T-cell (primary cell): ENCODE measurements around the gene HELZ. TPM values are rescaled to one million over a fixed set of nuclear protein-coding genes. Genes with fewer than 3 reads are reported as not detected.
"Not testable (repeated sequence)": the region's sequence is repeated elsewhere in the genome, so short reads cannot be mapped to it uniquely, and the experiment has no call there.

Source experiments
- ATAC-seq, 4 experiments: fragments of 200-7000 bp in 3 of 4; fragments of 150-1000 bp in 1 of 4; cut with Tn5 transposase; replicated peaks in 1 of 4; 1 replicate in 3 of 4; 2 replicates in 1 of 4; pipeline ENCODE4 v1.10.0; 2021; ENCODE audit warnings: moderate library complexity in 3 of 4, mild to moderate bottlenecking in 2 of 4, moderate number of reproducible peaks in 1 of 4
- CTCF ChIA-PET, 2 donors: fragments of 300-600 bp; sonication (Branson Sonifier 250); formaldehyde crosslinking; loops; one replicate each; lab custom pipeline; 2022; ENCODE audit warnings: antibody characterized with exemption in 2 of 2; lab: Charles Lee
- POLR2A ChIA-PET, 2 donors: fragments of 300-600 bp; sonication (Branson Sonifier 250); formaldehyde crosslinking; loops; one replicate each; lab custom pipeline; 2022; ENCODE audit warnings: antibody characterized with exemption in 2 of 2; lab: Charles Lee
- DNase-seq, 35 experiments: peaks; one replicate each; pipeline versions ENCODE4 v3.0.0 to v3.0.0-alpha.2; 2013 to 2023
- H3K27ac ChIP-seq: one replicate; pipeline ENCODE4 v1.5.1; 2013; ENCODE audit warnings: low read length
- H3K27me3 ChIP-seq, 2 experiments: replicated peaks in 1 of 2; 1 replicate in 1 of 2; 2 replicates in 1 of 2; pipeline versions ENCODE4 v1.6.1 to v1.7.0; 2013; ENCODE audit warnings: low read length in 1 of 2, mixed read lengths in 1 of 2; ENCODE audit not compliant: control insufficient read depth in 2 of 2, insufficient read depth in 2 of 2; ENCODE audit errors: extremely low read depth in 1 of 2
- H3K36me3 ChIP-seq, 2 donors: 1 replicate in 1 of 2; 2 replicates in 1 of 2; pipeline versions ENCODE4 v1.6.1 to v1.7.0; 2013; ENCODE audit warnings: low read length in 1 of 2; ENCODE audit not compliant: control insufficient read depth in 2 of 2, insufficient read depth in 1 of 2; ENCODE audit errors: extremely low read depth in 1 of 2
- H3K4me1 ChIP-seq, 2 experiments: 1 replicate in 1 of 2; 2 replicates in 1 of 2; pipeline versions ENCODE4 v1.6.1 to v1.7.0; 2013; ENCODE audit warnings: low read length in 2 of 2, mixed read lengths in 1 of 2; ENCODE audit not compliant: insufficient read depth in 2 of 2, control insufficient read depth in 1 of 2; ENCODE audit errors: extremely low read depth in 1 of 2
- H3K4me3 ChIP-seq, 2 donors: 1 replicate in 1 of 2; 2 replicates in 1 of 2; pipeline versions ENCODE4 v1.5.1 to v1.7.0; 2013; ENCODE audit warnings: mild to moderate bottlenecking in 2 of 2, low read length in 1 of 2, moderate library complexity in 1 of 2; ENCODE audit not compliant: control insufficient read depth in 1 of 2; ENCODE audit errors: extremely low read depth in 1 of 2
- H3K9me3 ChIP-seq: 2 replicates; pipeline ENCODE4 v1.7.0; 2013
- H3K27ac Mint-ChIP-seq, 2 donors: one replicate each; pipeline ENCODE4 v1.8.0; 2020 to 2021; ENCODE audit warnings: mild to moderate bottlenecking in 2 of 2, mixed read lengths in 2 of 2
- H3K27me3 Mint-ChIP-seq, 2 donors: one replicate each; pipeline ENCODE4 v1.8.0; 2021 to 2022; ENCODE audit warnings: mixed read lengths in 2 of 2
- H3K36me3 Mint-ChIP-seq: one replicate; pipeline ENCODE4 v1.8.0; 2021; ENCODE audit warnings: mixed read lengths
- H3K4me1 Mint-ChIP-seq, 3 donors: one replicate each; pipeline ENCODE4 v1.8.0; 2020 to 2022; ENCODE audit warnings: mixed read lengths in 3 of 3, mild to moderate bottlenecking in 1 of 3
- H3K4me3 Mint-ChIP-seq, 3 donors: one replicate each; pipeline ENCODE4 v1.8.0; 2020 to 2022; ENCODE audit warnings: mild to moderate bottlenecking in 3 of 3, mixed read lengths in 3 of 3, moderate library complexity in 3 of 3
- H3K9me3 Mint-ChIP-seq, 3 donors: one replicate each; pipeline ENCODE4 v1.8.0; 2020 to 2022; ENCODE audit warnings: mixed read lengths in 3 of 3
- WGBS: methylation state at CpG from one replicate; pipeline ENCODE4 v1.1.5; 2013; ENCODE audit warnings: missing lambda C conversion rate; ENCODE audit not compliant: insufficient coverage; 5-methylcytosine and 5-hydroxymethylcytosine counted together
- total RNA-seq, 35 experiments: library from RNA in 6 of 35; stranded (reverse) in 6 of 35; fragments of 120-200 nt in 1 of 35; gene quantifications; one replicate each; pipeline versions ENCODE4 v1.2.1 to v1.2.4 and lab custom pipeline; 2013 to 2026

Gene HELZ
- total RNA-seq, 5 donors from 2014 or later (not counting 1 experiment from before 2014, with no cell fraction given), result 76.0 to 115 (median 91.6) TPM

DNA sequence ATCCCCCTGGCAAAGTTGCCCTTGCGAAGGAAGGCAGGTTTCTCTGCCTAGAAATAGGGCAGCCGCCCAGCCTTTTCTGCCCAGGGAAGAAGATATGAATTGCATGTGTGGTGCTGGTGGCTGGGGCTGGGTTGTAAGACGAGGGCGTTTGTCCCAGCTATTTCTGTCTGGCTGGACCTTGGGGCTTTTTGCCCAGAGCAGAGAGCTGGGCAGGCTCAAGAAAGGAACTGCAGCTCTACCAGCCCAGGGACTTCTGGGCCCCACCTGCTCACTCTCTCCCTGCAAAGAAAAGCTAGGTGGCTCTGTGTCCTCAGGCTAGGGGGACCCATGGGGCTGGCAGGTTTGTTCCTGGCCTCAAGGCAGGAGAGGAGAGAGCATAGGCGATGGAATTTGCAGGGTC, 200.1 kb downstream of the HELZ start:
- H3K27me3 Mint-ChIP-seq, result no peaks in the 10 kb centered on the region
- POLR2A ChIA-PET, result no interaction called here
- Histone ChIP-seq H3K4me3 (no peak overlapping the region), H3K27ac (no peak overlapping the region), H3K27me3 (peaks cover 0 to 14% of the 10 kb centered on the region in 2 experiments), H3K36me3 (no peaks in the 10 kb centered on the region), H3K9me3 (peaks cover 2% of the 10 kb centered on the region), H3K4me1 (no peaks in the 10 kb centered on the region)
- ATAC-seq (no peak), DNase-seq (no peak)
- H3K4me3 Mint-ChIP-seq, result no peak overlapping the region
- CTCF ChIA-PET, result no interaction called here
- H3K9me3 Mint-ChIP-seq, result peaks cover 4 to 30% (median 16%) of the 10 kb centered on the region in 3 donors
- peaks cover 16% of the 10 kb centered on the region for H3K36me3 Mint-ChIP-seq
- H3K4me1 Mint-ChIP-seq, result no peaks in the 10 kb centered on the region
- H3K27ac Mint-ChIP-seq, result no peak overlapping the region
- WGBS, result 94% methylated on average over 2 of the region's 5 CpGs

- no peak within 1 kb of the TSS for H3K27ac Mint-ChIP-seq
- Histone ChIP-seq H3K27me3 (peaks cover 0 to 14% of the 10 kb centered on the region in 2 experiments), H3K36me3 (no peaks in the 10 kb centered on the region), H3K9me3 (peaks cover 2% of the 10 kb centered on the region), H3K27ac (no peak within 1 kb of the TSS), H3K4me1 (no peaks in the 10 kb centered on the region), H3K4me3 (no peak within 1 kb of the TSS)
- peaks cover 4 to 25% (median 16%) of the 10 kb centered on the region in 3 donors for H3K9me3 Mint-ChIP-seq
- H3K36me3 Mint-ChIP-seq, result peaks cover 16% of the 10 kb centered on the region
- DNase-seq (no peak), ATAC-seq (no peak)
- no peak within 1 kb of the TSS for H3K4me3 Mint-ChIP-seq
- H3K27me3 Mint-ChIP-seq, result no peaks in the 10 kb centered on the region
- no peaks in the 10 kb centered on the region for H3K4me1 Mint-ChIP-seq
- WGBS, result 89% methylated on average over 31 of the region's 32 CpGs
- ChIA-PET CTCF (no interaction called here), POLR2A (no interaction called here)
These were observed 200.8 kb downstream of the HELZ start, which contains the start of gene CACNG1 for GRCh38 chr17:67044016-67044772. Gene CACNG1 (plus strand): TSS chr17:67044554. CDS start chr17:67044661, 107 bp downstream.

DNA sequence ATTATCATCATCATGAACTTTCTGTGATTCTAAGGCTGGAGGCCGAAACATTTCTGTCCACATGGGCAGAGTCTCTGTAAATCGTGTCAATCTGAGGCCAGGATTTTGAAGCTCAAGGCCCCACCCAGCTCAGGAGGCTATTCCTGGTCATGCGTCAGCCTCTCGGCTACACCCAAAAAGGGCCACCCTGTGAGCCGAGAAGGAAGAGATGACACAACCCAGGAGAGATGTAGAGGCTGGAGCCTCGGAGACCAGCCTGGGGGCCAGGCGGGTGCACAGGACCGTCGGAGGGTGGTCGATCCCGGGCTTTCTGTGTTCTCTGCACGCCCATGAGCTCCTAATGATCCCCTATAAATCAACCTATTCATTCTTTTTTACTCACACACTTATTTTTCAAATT, 201.7 kb downstream of the HELZ start:
- ATAC-seq (no peak), DNase-seq (no peak)
- Histone ChIP-seq H3K4me3 (no peak overlapping the region), H3K27ac (no peak overlapping the region), H3K36me3 (no peaks in the 10 kb centered on the region), H3K4me1 (no peaks in the 10 kb centered on the region), H3K27me3 (peaks cover 0 to 14% of the 10 kb centered on the region in 2 experiments), H3K9me3 (peaks cover 2% of the 10 kb centered on the region)
- POLR2A ChIA-PET, result no interaction called here
- H3K4me1 Mint-ChIP-seq, result no peaks in the 10 kb centered on the region
- WGBS, result 82% methylated on average over 5 of the region's 12 CpGs
- H3K27me3 Mint-ChIP-seq, result no peaks in the 10 kb centered on the region
- no peak overlapping the region for H3K4me3 Mint-ChIP-seq
- no peak overlapping the region for H3K27ac Mint-ChIP-seq
- CTCF ChIA-PET, result no interaction called here
- H3K36me3 Mint-ChIP-seq, result peaks cover 16% of the 10 kb centered on the region
- peaks cover 4 to 16% (median 8%) of the 10 kb centered on the region in 3 donors for H3K9me3 Mint-ChIP-seq

DNA sequence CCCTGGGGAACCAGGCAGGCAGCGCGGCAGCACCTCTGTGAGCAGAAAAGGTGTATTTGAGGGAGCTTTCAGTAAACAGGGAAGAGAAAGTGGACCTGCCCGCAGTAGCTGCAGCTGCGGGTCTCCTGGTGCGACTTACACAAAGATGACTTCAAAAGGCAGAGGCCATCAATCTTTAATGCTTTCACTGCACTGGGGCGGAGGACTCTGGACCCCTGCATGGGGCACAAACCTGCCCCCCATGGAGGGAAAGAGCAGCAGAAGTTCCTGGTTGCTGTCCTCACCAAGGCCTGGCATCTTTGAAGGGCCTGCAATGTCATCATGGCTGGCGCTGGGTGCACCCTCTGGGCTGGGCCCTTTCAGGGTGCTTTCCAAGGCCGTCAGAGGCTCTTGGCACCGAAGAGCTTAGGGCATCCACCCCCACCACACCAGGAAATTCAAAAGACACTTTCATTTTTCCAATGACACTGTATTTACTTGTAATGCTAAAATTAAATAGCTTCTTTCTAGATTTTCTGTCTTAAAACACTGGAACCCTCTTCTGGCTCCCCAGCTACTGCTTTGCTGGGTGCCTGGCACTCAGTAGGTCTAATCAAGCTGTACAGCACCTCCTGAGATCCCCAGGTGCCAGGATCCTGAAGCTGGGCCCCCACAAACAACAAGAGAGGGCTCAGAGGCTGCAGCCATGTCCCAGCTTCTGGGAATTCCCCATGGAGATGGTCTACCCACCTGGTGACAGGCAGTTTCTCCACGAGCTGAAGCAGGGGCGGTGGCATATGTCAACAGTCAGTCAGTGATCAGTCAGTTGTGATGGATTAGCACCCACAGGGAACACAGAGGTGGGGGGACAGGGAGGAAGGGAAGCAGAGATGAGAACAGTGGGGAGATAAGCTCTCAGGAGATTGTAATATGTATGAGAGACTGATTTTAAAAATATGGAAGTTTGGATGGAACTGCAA, 202.8 kb downstream of the HELZ start:
- no peak overlapping the region for H3K4me3 Mint-ChIP-seq
- ATAC-seq (no peak), DNase-seq (no peak)
- H3K4me1 Mint-ChIP-seq, result no peaks in the 10 kb centered on the region
- POLR2A ChIA-PET, result no interaction called here
- H3K27ac Mint-ChIP-seq, result no peak overlapping the region
- 77% methylated on average over 9 of the region's 11 CpGs for WGBS
- Histone ChIP-seq H3K27me3 (peaks cover 0 to 14% of the 10 kb centered on the region in 2 experiments), H3K4me3 (no peak overlapping the region), H3K36me3 (no peaks in the 10 kb centered on the region), H3K27ac (no peak overlapping the region), H3K4me1 (no peaks in the 10 kb centered on the region), H3K9me3 (no peaks in the 10 kb centered on the region)
- CTCF ChIA-PET, result no interaction called here
- peaks cover 0 to 4% of the 10 kb centered on the region in 2 donors for H3K27me3 Mint-ChIP-seq
- peaks cover 0 to 6% (median 4%) of the 10 kb centered on the region in 3 donors for H3K9me3 Mint-ChIP-seq
- H3K36me3 Mint-ChIP-seq, result peaks cover 8% of the 10 kb centered on the region

DNA sequence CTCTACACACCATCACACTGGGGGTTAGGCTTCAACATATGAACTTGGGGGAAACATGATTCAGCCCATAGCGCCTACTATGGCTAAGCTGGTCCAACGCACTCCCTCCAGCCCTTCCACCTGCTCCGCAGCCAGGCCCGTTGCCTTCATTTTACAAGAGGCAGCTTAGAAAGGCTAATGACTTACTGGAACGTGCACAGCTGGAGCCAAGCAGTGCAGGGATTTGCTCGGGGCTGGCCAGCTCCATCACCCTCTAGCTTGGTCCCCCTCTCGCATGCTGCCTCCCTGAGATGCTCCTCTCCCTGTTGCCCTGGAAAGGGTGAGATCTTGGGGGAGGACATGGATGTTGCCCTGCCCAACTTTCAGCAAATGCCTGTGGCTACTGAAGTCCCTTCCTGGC, 203.5 kb downstream of the HELZ start:
- DNase-seq, result no peak
- Histone ChIP-seq H3K36me3 (no peaks in the 10 kb centered on the region), H3K27me3 (peaks cover 0 to 13% of the 10 kb centered on the region in 2 experiments), H3K4me1 (no peaks in the 10 kb centered on the region), H3K4me3 (no peak overlapping the region), H3K27ac (no peak overlapping the region), H3K9me3 (no peaks in the 10 kb centered on the region)
- Mint-ChIP-seq H3K4me1 (no peaks in the 10 kb centered on the region), H3K27me3 (peaks cover 2 to 5% of the 10 kb centered on the region in 2 donors), H3K27ac (no peak overlapping the region), H3K9me3 (no peaks in the 10 kb centered on the region), H3K4me3 (no peak overlapping the region), H3K36me3 (peaks cover 4% of the 10 kb centered on the region)
- ChIA-PET CTCF (no interaction called here), POLR2A (no interaction called here)
- WGBS, result 84% methylated on average over 5 of the region's 7 CpGs
- no peak for ATAC-seq

- H3K36me3 Mint-ChIP-seq, H3K27ac Mint-ChIP-seq, H3K27ac ChIP-seq, H3K4me3 ChIP-seq, ATAC-seq, H3K4me1 Mint-ChIP-seq, H3K9me3 ChIP-seq, POLR2A ChIA-PET, H3K9me3 Mint-ChIP-seq, DNase-seq, CTCF ChIA-PET, H3K4me1 ChIP-seq, H3K4me3 Mint-ChIP-seq, H3K36me3 ChIP-seq, H3K27me3 Mint-ChIP-seq, H3K27me3 ChIP-seq: not testable (repeated sequence)
- WGBS, result 80% methylated on average over 2 of the region's 5 CpGs
These were observed 203.9 kb downstream of the HELZ start for GRCh38 chr17:67041119-67041518.
